NCI-H1694 (cell line): Measurements from ENCODE around the gene MAML3.
A peak's percentile ranks its signal among the peaks of the same experiment; 100 is the strongest.

ENCODE experiments used
- DNase-seq: peaks from one replicate; lab custom pipeline; 2025; lab: John Stamatoyannopoulos, UW

MAML3 gene

GRCh38 chr4:140003876-140004548 lies 150.0 kb downstream of the MAML3 start:
- DNase-seq = no peak

GRCh38 chr4:140000232-140000631 lies 153.8 kb downstream of the MAML3 start:
- DNase-seq = no peak

- no peak for DNase-seq
Measured at GRCh38 chr4:139988863-139989765, 164.9 kb downstream of the MAML3 start.

GRCh38 chr4:139987502-139987850 lies 166.5 kb downstream of the MAML3 start:
- no peak for DNase-seq

- no peak for DNase-seq
Measured at GRCh38 chr4:139986689-139987501, 167.1 kb downstream of the MAML3 start.

- no peak for DNase-seq
Measured at GRCh38 chr4:139986106-139986505, 167.9 kb downstream of the MAML3 start.

GRCh38 chr4:139985401-139985800 lies 168.6 kb downstream of the MAML3 start:
- no peak for DNase-seq

- DNase-seq = no peak
Measured at GRCh38 chr4:139984471-139984870, 169.5 kb downstream of the MAML3 start.

GRCh38 chr4:139978692-139979091 lies 175.3 kb downstream of the MAML3 start:
- no peak for DNase-seq

- DNase-seq = no peak
Measured at GRCh38 chr4:139977838-139978609, 176.0 kb downstream of the MAML3 start.

- DNase-seq = no peak
Measured at GRCh38 chr4:139975830-139976272, 178.1 kb downstream of the MAML3 start.

- DNase-seq = no peak
Measured at GRCh38 chr4:139973616-139974015, 180.4 kb downstream of the MAML3 start.

GRCh38 chr4:139973015-139973414 lies 181.0 kb downstream of the MAML3 start:
- DNase-seq = no peak

- no peak for DNase-seq
Measured at GRCh38 chr4:139972305-139972704, 181.7 kb downstream of the MAML3 start.

GRCh38 chr4:139971111-139971510 lies 182.9 kb downstream of the MAML3 start:
- DNase-seq = no peak

GRCh38 chr4:139969635-139970266 lies 184.2 kb downstream of the MAML3 start:
- DNase-seq = no peak

- DNase-seq = no peak
Measured at GRCh38 chr4:139968831-139969230, 185.2 kb downstream of the MAML3 start.

GRCh38 chr4:139966383-139966782 lies 187.6 kb downstream of the MAML3 start:
- no peak for DNase-seq

- no peak for DNase-seq
Measured at GRCh38 chr4:139965789-139966188, 188.2 kb downstream of the MAML3 start.

GRCh38 chr4:139963708-139964107 lies 190.3 kb downstream of the MAML3 start:
- peak; percentile 12 for DNase-seq

GRCh38 chr4:139962130-139962684 lies 191.8 kb downstream of the MAML3 start:
- DNase-seq = no peak
